Hindlimb muscle (tissue), 1 donor: Measurements from ENCODE around the gene ZBTB24. TPM values are rescaled to one million over a fixed set of nuclear protein-coding genes. Genes with fewer than 3 reads are reported as not detected.

Source experiments
- DNase-seq: peaks from one replicate; pipeline ENCODE4 v3.0.0-alpha.2; 2013
- polyA plus RNA-seq: library from polyadenylated mRNA; unstranded; fragments of 120-200 nt; gene quantifications from one replicate; pipeline ENCODE4 v1.2.1, GENCODE V29; 2013; ENCODE audit not compliant: insufficient read length

ZBTB24 gene
- polyA plus RNA-seq, 1 donor: 4.9 TPM

DNA sequence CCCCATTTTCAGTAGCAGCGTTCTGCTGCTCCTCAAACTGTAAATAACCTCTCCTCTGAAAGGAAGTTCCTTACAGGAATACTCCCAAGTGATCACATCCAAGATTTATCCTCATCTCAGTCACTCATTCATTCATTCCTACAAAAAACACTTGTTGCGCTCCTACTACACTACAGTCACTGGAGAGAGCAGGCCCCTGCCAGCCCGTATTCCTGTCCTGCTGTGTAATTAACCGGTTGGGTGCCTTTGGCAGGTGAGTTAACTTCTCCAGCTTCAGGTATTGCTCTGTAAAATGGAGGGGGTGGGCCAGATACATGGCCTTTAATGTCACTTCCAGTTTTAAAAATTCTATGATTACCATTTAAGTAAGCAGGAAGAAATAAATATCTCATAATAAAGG is 15.0 kb upstream of the ZBTB24 start:
- no peak for DNase-seq

GRCh38 chr6:109496036-109496772 is 13.2 kb upstream of the ZBTB24 start:
- no peak for DNase-seq

- no peak for DNase-seq
Measured at GRCh38 chr6:109493865-109494264, 10.8 kb upstream of the ZBTB24 start.

DNA sequence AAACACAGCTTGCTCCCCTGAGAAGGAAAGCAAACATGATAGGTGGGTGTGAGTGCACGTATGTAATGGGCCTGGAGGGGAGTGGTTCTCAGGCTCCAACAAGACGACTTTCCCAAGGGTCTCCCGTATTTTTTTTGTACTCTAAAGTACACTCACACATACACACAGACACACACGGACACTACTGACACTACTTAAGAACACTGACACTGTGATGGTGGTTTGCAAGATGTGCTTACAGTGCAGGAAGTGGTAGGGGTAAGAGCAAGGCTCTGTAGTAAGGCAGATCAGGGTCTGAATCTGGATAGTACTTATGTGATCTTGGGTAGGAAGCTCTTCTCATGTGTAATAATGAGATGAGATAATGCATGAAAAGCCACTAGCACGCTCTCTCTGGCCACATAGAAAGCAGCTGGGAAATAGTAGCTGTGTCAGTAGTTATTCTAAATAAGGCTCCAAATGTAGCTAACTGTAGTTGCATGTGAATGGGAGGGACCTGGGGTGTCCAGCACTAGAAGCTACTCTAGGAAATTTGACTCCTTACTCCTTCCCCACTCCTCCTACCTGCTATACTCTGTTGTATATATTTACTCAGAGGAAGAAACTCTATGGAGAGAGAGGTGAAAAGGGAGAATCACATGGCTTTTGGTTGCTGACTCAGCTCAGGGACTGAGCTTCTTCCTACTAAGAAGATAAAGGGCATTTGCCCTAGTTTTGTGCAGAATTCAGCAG is 8.4 kb upstream of the ZBTB24 start:
- no peak for DNase-seq

DNA sequence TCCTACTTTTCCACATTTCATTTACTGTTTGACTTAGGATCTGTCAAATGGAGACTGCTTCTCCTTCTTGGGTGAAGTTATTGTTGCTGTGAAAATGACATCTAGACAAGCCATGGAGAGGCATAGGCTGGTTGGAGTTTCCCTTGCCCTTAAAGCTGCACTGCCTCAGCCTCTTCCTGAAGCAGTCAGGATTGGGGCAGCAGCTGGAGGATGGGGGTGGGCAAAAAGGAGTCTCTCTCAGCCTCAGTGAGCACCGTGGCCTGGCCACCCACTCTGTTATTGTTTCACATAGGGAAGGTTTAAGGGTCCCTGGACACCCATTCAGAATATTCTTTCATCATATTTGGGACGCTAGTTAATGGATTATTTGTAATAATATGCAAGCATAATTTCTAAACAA is 7.7 kb upstream of the ZBTB24 start:
- DNase-seq: no peak

- DNase-seq: no peak
Measured at GRCh38 chr6:109488001-109488400, 5.0 kb upstream of the ZBTB24 start.

DNA sequence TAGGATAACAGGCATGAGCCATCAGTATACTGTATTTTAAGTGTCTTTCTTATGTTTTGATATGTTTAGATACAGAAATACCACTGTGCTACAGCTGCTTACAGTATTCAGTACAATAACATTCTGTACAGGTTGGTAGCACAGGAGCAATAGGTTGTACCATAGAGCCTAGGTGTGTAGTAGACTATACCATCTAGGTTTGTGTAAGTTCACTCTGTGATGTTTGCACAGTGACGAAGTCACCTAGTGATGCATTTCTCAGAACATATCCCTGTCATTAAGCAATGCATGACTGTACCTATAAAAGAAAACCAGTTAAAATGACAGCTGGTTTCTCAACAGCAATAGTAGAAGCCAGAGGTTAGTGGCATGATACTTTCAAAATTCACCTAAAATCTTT is 3.0 kb upstream of the ZBTB24 start:
- DNase-seq: no peak

DNA sequence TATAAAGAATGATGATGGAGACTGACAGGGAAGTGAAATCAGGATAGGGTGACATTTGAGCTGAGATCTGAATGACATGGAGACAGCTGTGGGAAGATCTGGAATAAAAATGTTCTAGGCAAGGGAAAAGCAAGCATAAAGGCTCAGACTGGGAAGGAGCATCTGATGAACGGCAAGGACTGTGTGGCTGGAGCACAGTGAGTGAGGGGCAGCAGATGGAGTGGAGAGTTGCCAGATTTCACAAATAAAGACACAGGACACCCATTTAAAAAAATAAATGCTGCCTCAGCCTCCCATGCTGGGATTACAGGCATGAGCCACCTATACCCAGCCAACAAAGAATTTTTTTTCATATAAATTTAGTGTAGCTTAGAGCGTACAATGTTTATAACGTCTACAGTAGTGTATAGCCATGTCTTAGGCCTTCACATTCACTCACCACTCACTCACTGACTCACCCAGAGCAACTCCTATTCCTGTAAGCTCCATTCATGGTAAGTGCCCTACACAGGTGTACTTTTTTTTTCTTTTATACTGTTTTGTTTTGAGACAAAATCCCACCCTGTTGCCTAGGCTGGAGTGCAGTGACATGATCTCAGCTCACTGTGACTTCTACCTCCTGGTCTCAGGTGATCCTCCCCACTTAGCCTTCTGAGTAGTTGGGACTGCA is 2.4 kb upstream of the ZBTB24 start:
- no peak for DNase-seq

DNA sequence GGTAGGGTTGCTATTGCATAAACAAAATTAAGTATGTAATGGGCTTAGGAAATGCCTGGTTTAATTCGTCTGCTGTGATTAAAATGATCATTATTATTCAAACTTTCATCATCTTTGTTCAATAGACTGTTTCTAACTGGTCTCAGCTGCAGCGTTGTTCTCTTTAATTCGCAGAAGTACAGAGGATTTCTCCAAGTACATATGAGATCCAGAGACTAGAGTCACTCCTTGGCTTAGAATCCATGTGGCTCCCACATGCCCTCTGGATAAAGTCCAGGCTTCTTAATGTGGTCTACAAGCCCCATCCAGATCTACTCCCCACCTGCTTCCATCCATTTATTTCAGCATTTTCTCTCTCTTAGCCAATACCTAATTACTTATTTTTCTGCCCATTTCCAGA is 1.1 kb upstream of the ZBTB24 start:
- no peak for DNase-seq

DNA sequence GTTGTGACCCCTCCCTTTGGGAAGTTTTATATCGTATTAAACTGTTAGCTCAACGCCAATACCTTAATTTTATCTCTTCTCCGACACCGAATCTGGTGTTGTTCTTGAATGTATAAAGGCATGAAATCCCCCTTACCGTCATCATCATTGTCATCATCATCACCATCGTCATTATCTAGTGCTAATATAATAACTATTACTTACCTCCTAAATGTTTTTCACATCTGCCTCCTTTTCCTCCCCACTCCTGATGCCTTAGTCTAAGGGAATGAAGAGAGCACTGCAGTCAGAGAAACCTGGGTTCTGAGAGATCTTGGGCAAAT is 677 bp upstream of the ZBTB24 start:
- no peak for DNase-seq

- no peak for DNase-seq
Measured at GRCh38 chr6:109480993-109481480, 2.0 kb downstream of the ZBTB24 start.

GRCh38 chr6:109478841-109479624 is 4.0 kb downstream of the ZBTB24 start:
- DNase-seq: no peak

- DNase-seq: no peak
Measured at GRCh38 chr6:109478222-109478805, 4.7 kb downstream of the ZBTB24 start.

- DNase-seq: no peak
Measured at GRCh38 chr6:109477725-109478124, 5.3 kb downstream of the ZBTB24 start.

- DNase-seq: no peak
Measured at GRCh38 chr6:109477184-109477583, 5.8 kb downstream of the ZBTB24 start.

DNA sequence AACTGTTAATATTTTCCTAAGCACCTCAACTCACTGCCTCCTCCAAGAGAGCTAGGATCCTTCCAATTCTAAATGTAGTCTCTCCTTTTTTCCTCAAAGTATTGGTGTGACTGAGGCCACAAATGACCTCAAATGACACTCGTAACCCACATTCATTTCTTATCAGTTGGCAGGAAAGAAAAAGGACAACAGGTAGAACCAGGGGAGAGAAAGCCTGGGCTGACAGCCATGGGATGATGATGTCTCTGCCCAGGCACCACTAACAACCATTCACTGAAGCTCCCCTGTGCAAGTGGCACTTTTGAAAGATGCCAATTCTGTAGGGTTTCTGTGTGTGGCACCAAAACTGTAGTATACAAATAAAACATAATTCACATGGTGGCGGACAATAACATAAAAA is 7.4 kb downstream of the ZBTB24 start:
- no peak for DNase-seq

GRCh38 chr6:109474995-109475394 is 8.0 kb downstream of the ZBTB24 start:
- no peak for DNase-seq

GRCh38 chr6:109473120-109473519 is 9.9 kb downstream of the ZBTB24 start:
- no peak for DNase-seq

DNA sequence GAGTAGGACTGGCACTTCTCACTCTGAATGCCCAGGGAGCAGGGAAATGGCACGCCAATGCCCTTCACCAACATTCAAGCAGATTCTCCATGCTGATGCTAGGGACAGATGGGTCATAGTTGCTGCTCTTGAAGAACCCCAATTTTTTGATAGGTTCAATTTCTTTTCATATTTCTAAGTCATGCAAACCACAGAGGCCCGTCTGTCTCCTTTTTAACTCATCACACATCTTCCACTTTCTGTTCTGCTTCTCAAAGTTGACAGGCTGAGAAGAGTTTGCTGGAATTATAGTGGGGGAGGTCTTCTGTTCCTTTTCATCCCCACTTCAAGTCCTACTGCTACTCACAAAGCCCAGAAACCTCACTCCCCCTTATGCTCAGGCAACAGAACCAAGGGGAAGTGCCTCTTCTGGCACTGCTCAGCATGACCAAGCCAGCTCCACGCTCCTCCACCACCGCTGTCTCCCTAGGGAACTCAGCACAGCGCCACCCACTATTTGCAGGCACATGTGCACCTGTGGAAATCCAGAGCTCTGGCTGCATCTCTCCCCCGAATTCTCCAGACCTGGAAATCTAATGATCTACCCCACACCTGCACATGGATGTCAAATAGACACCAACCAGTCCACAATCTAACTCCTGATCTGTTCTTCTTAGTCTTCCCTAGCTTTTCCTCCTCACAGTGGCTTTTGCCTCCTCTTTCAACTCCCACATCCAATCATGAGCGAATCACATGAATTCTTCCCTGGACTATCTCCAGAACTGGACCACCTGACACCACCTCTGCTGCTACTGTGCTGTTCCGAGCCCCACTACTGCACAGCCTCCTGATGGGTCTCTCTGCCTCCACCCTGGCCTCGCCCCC is 10.7 kb downstream of the ZBTB24 start:
- DNase-seq: no peak

- DNase-seq: no peak
Measured at GRCh38 chr6:109471105-109471810, 11.8 kb downstream of the ZBTB24 start.
